ENCODE results near the gene CDH13. TPM values are rescaled to one million over a fixed set of nuclear protein-coding genes. Genes with fewer than 3 reads are reported as not detected.
A peak's percentile ranks its signal among the peaks of the same experiment; 100 is the strongest.

CDH13 gene
- total RNA-seq, 1 experiment from 2014 or later = 49.3 TPM

- intact Hi-C loops (cut with micrococcal nuclease) = loop anchor here (5.0 kb wide), 1 partner anchor 312 kb away; no protein-coding TSS in a partner anchor
- CTCF ChIA-PET = interaction anchor here (0.6 to 2.1 kb wide), 6 partner anchors 9 to 649 kb away, joined by 3 to 7 read pairs (median 4); no protein-coding TSS in a partner anchor
- peak; percentile 43 for DNase-seq (ENCODE audit: unreplicated experiment)
Measured at GRCh38 chr16:82625066-82625968, 1.5 kb upstream of the CDH13 start.

DNA sequence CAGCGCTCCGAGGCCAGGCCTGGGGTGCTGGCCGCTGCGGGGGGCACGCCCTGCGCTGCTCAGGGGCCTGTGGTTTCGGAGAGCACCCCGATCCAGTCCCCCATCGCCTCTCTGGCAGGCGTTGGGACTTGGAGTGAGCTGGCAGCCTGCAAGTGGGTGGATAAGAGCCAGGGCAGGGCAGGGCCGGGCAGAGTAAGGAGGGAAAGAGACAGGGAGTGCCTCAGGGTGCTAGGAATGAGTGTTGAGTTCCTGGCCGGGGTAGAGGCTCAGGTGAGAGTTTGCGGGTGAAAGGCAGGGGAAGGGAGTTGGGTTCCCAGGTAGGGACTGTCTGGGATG lies 1.3 kb downstream of the CDH13 start:
- intact Hi-C loops (cut with micrococcal nuclease) = loop anchor here (2.0 to 5.0 kb wide), 2 partner anchors 309 to 365 kb away; no protein-coding TSS in a partner anchor
- peak overlapping the region; percentile 82 for H3K4me3 Mint-ChIP-seq (ENCODE audit: unreplicated experiment)
- DNase-seq (ENCODE audit: unreplicated experiment) = peak; percentile 88
- no peaks in the 10 kb centered on the region for H3K27me3 Mint-ChIP-seq (ENCODE audit: insufficient read depth, unreplicated experiment)
- H3K27ac Mint-ChIP-seq (ENCODE audit: low read depth, unreplicated experiment) = peak overlapping the region; percentile 96
- peaks cover 44% of the 10 kb centered on the region for H3K4me1 Mint-ChIP-seq (ENCODE audit: insufficient read depth, unreplicated experiment)
- no TSS peak for BruUV-seq (replicated peaks)
- H3K36me3 Mint-ChIP-seq (ENCODE audit: insufficient read depth, unreplicated experiment) = no peaks in the 10 kb centered on the region
- TF ChIP-seq, protein P1, sequence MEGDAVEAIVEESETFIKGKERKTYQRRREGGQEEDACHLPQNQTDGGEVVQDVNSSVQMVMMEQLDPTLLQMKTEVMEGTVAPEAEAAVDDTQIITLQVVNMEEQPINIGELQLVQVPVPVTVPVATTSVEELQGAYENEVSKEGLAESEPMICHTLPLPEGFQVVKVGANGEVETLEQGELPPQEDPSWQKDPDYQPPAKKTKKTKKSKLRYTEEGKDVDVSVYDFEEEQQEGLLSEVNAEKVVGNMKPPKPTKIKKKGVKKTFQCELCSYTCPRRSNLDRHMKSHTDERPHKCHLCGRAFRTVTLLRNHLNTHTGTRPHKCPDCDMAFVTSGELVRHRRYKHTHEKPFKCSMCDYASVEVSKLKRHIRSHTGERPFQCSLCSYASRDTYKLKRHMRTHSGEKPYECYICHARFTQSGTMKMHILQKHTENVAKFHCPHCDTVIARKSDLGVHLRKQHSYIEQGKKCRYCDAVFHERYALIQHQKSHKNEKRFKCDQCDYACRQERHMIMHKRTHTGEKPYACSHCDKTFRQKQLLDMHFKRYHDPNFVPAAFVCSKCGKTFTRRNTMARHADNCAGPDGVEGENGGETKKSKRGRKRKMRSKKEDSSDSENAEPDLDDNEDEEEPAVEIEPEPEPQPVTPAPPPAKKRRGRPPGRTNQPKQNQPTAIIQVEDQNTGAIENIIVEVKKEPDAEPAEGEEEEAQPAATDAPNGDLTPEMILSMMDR (IDR thresholded peaks at IDR 0.05; ENCODE audit: unreplicated experiment) = no peak
- CTCF ChIA-PET = interaction anchor here (0.5 to 2.5 kb wide), 10 partner anchors 12 to 587 kb away, joined by 3 to 23 read pairs (median 4); no protein-coding TSS in a partner anchor
- POLR2A ChIA-PET = interaction anchor here (0.6 to 1.7 kb wide), 7 partner anchors 9 to 955 kb away, joined by 3 to 5 read pairs (median 3); no protein-coding TSS in a partner anchor
- H3K9me3 Mint-ChIP-seq (ENCODE audit: unreplicated experiment) = no peaks in the 10 kb centered on the region

More at GRCh38 chr16:82625066-82625968, 1.5 kb upstream of the CDH13 start:
- Mint-ChIP-seq H3K9me3 (ENCODE audit: unreplicated experiment) (no peaks in the 10 kb centered on the region), H3K27me3 (ENCODE audit: insufficient read depth, unreplicated experiment) (no peaks in the 10 kb centered on the region), H3K4me3 (ENCODE audit: unreplicated experiment) (no peak overlapping the region), H3K27ac (ENCODE audit: low read depth, unreplicated experiment) (no peak overlapping the region), H3K36me3 (ENCODE audit: insufficient read depth, unreplicated experiment) (no peaks in the 10 kb centered on the region), H3K4me1 (ENCODE audit: insufficient read depth, unreplicated experiment) (peaks cover 25% of the 10 kb centered on the region)
- TF ChIP-seq, protein P1 (IDR thresholded peaks at IDR 0.05; ENCODE audit: unreplicated experiment) = no peak
- POLR2A ChIA-PET = interaction anchor here (0.6 kb wide), 1 partner anchor 612 kb away, joined by 3 read pairs; no protein-coding TSS in a partner anchor
- BruUV-seq (replicated peaks) = no TSS peak

GRCh38 chr16:82628711-82629110 lies 1.9 kb downstream of the CDH13 start:
- DNase-seq (ENCODE audit: unreplicated experiment) = peak; percentile 39
- H3K27ac Mint-ChIP-seq (ENCODE audit: low read depth, unreplicated experiment) = peak overlapping the region; percentile 96
- intact Hi-C loops (cut with micrococcal nuclease) = loop anchor here (2.0 to 5.0 kb wide), 2 partner anchors 309 to 366 kb away; no protein-coding TSS in a partner anchor
- no peaks in the 10 kb centered on the region for H3K9me3 Mint-ChIP-seq (ENCODE audit: unreplicated experiment)
- TF ChIP-seq, protein P1 (IDR thresholded peaks at IDR 0.05; ENCODE audit: unreplicated experiment) = no peak
- ChIA-PET POLR2A (interaction anchor here (0.6 to 1.5 kb wide), 6 partner anchors 10 to 559 kb away, joined by 3 to 5 read pairs (median 4); no protein-coding TSS in a partner anchor), CTCF (interaction anchor here (0.6 to 3.3 kb wide), 10 partner anchors 12 to 591 kb away, joined by 3 to 23 read pairs (median 4); no protein-coding TSS in a partner anchor)
- H3K4me1 Mint-ChIP-seq (ENCODE audit: insufficient read depth, unreplicated experiment) = peaks cover 47% of the 10 kb centered on the region
- H3K27me3 Mint-ChIP-seq (ENCODE audit: insufficient read depth, unreplicated experiment) = no peaks in the 10 kb centered on the region
- H3K4me3 Mint-ChIP-seq (ENCODE audit: unreplicated experiment) = peak overlapping the region; percentile 82
- no peaks in the 10 kb centered on the region for H3K36me3 Mint-ChIP-seq (ENCODE audit: insufficient read depth, unreplicated experiment)
- BruUV-seq (replicated peaks) = TSS peak; percentile 54

Measured in MCF 10A (cell line).